Measurements from ENCODE around the gene RADX. TPM values are rescaled to one million over a fixed set of nuclear protein-coding genes. Genes with fewer than 3 reads are reported as not detected.

Gene RADX
- polyA plus RNA-seq, 1 donor (not counting 4 experiments of a cell fraction or from before 2014, with no cell fraction given) = 6.3 TPM

DNA sequence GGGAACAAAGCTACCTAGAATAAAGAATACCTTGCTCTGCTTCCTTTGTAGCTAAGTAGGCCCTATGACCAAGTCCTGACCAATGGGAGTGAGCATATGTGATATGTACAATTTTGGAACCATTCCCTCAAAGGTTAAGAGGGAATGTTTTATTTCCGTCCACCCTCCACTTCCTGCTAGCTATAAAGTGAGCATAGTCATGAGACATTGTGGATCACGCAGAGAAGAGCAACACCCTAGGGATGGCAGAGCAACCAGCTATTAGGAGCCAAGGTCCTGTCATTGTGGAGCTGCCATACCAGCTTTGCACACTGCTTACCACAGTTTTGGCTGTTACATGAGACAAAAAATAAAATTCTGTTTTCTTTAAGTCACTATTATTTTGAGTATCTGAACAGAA, 68.9 kb downstream of the RADX start:
- Histone ChIP-seq H4K20me1 (ENCODE audit: control insufficient read depth, extremely low read depth, insufficient read depth, low read length) (no peaks in the 10 kb centered on the region), H2AFZ (ENCODE audit: control insufficient read depth, low read length) (no peak overlapping the region), H3K9me1 (ENCODE audit: control insufficient read depth, extremely low read depth, insufficient read depth, low read length) (no peaks in the 10 kb centered on the region), H3K27me3 (ENCODE audit: control insufficient read depth, extremely low read depth, insufficient read depth, low read length) (no peaks in the 10 kb centered on the region), H3K9me3 (ENCODE audit: control insufficient read depth, low read depth, low read length) (peaks cover 2% of the 10 kb centered on the region), H3K36me3 (ENCODE audit: control insufficient read depth in 2 of 2, extremely low read depth in 1 of 2, insufficient read depth in 2 of 2, low read length in 2 of 2) (no peaks in the 10 kb centered on the region), H3K79me2 (ENCODE audit: control insufficient read depth, insufficient read depth, low read length) (no peaks in the 10 kb centered on the region), H3K4me1 (ENCODE audit: control insufficient read depth, extremely low read depth, insufficient read depth, low read length) (peaks cover 2% of the 10 kb centered on the region), H3K27ac (ENCODE audit: control insufficient read depth, insufficient read depth, low read length) (no peak overlapping the region), H3K4me2 (ENCODE audit: control insufficient read depth, extremely low read depth, insufficient read depth, low read depth, low read length) (no peak overlapping the region), H3K9ac (ENCODE audit: control insufficient read depth, extremely low read depth, insufficient read depth, low read length) (no peak overlapping the region), H3K4me3 (ENCODE audit: control insufficient read depth in 2 of 3, extremely low read depth in 1 of 3, insufficient read depth in 2 of 3, low read depth in 1 of 3, low read length in 3 of 3) (no peak overlapping the region)
- FAIRE-seq (no peak), DNase-seq (ENCODE audit: low read depth, low spot score) (no peak)
- dilution Hi-C loops (cut with MboI; ENCODE audit: extremely low pct_ligation_motif_present, low sequenced_read_pairs) = no loop called here
- TF ChIP-seq, protein P1, sequence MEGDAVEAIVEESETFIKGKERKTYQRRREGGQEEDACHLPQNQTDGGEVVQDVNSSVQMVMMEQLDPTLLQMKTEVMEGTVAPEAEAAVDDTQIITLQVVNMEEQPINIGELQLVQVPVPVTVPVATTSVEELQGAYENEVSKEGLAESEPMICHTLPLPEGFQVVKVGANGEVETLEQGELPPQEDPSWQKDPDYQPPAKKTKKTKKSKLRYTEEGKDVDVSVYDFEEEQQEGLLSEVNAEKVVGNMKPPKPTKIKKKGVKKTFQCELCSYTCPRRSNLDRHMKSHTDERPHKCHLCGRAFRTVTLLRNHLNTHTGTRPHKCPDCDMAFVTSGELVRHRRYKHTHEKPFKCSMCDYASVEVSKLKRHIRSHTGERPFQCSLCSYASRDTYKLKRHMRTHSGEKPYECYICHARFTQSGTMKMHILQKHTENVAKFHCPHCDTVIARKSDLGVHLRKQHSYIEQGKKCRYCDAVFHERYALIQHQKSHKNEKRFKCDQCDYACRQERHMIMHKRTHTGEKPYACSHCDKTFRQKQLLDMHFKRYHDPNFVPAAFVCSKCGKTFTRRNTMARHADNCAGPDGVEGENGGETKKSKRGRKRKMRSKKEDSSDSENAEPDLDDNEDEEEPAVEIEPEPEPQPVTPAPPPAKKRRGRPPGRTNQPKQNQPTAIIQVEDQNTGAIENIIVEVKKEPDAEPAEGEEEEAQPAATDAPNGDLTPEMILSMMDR (optimal IDR thresholded peaks at IDR 0.05 in 1 of 3, IDR thresholded peaks at IDR 0.05 in 1 of 3, conservative IDR thresholded peaks at IDR 0.05 in 1 of 3; ENCODE audit: extremely low read depth in 1 of 3, insufficient read depth in 2 of 3, low read length in 3 of 3) = no peak
- TF ChIP-seq EZH2 (IDR thresholded peaks at IDR 0.05; ENCODE audit: low read length) = no peak

DNA sequence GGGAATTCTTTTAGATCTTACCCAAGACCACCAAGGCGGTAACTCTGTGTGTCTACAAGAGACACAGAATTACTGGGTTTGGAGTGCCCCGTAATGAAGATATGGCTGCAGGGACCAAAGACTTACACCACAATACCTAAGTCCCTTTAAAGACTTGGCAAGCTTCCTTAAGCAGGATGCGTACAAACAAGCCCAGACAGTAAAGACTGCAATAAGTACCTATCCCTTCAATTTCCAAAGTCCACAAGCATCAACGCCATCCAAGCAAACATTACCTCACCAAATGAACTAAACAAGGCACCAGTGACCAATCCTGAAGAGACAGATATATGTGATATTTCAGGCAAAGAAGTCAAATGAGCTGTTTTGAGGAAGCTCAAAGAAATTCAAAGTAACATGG, 72.4 kb downstream of the RADX start:
- Histone ChIP-seq H3K9ac (ENCODE audit: control insufficient read depth, extremely low read depth, insufficient read depth, low read length) (no peak overlapping the region), H3K4me1 (ENCODE audit: control insufficient read depth, extremely low read depth, insufficient read depth, low read length) (peaks cover 2% of the 10 kb centered on the region), H3K36me3 (ENCODE audit: control insufficient read depth in 2 of 2, extremely low read depth in 1 of 2, insufficient read depth in 2 of 2, low read length in 2 of 2) (no peaks in the 10 kb centered on the region), H3K27me3 (ENCODE audit: control insufficient read depth, extremely low read depth, insufficient read depth, low read length) (no peaks in the 10 kb centered on the region), H3K9me1 (ENCODE audit: control insufficient read depth, extremely low read depth, insufficient read depth, low read length) (no peaks in the 10 kb centered on the region), H3K4me2 (ENCODE audit: control insufficient read depth, extremely low read depth, insufficient read depth, low read depth, low read length) (no peak overlapping the region), H3K9me3 (ENCODE audit: control insufficient read depth, low read depth, low read length) (peaks cover 2% of the 10 kb centered on the region), H4K20me1 (ENCODE audit: control insufficient read depth, extremely low read depth, insufficient read depth, low read length) (no peaks in the 10 kb centered on the region), H3K79me2 (ENCODE audit: control insufficient read depth, insufficient read depth, low read length) (no peaks in the 10 kb centered on the region), H3K4me3 (ENCODE audit: control insufficient read depth in 2 of 3, extremely low read depth in 1 of 3, insufficient read depth in 2 of 3, low read depth in 1 of 3, low read length in 3 of 3) (no peak overlapping the region), H3K27ac (ENCODE audit: control insufficient read depth, insufficient read depth, low read length) (no peak overlapping the region), H2AFZ (ENCODE audit: control insufficient read depth, low read length) (peak overlapping the region; percentile 26)
- TF ChIP-seq, protein P1 (optimal IDR thresholded peaks at IDR 0.05 in 1 of 3, IDR thresholded peaks at IDR 0.05 in 1 of 3, conservative IDR thresholded peaks at IDR 0.05 in 1 of 3; ENCODE audit: extremely low read depth in 1 of 3, insufficient read depth in 2 of 3, low read length in 3 of 3) = no peak
- no peak for TF ChIP-seq EZH2 (IDR thresholded peaks at IDR 0.05; ENCODE audit: low read length)
- DNase-seq (ENCODE audit: low read depth, low spot score) (no peak), FAIRE-seq (peak; percentile 75)
- dilution Hi-C loops (cut with MboI; ENCODE audit: extremely low pct_ligation_motif_present, low sequenced_read_pairs) = no loop called here

Data from keratinocyte (primary cell).